Activated T-cell treated with anti-CD3 and anti-CD28 coated beads for 24 hours (primary cell): ENCODE measurements around the gene ATOH7.
A peak's percentile ranks its signal among the peaks of the same experiment; 100 is the strongest.
"Not testable (repeated sequence)": the region's sequence is repeated elsewhere in the genome, so short reads cannot be mapped to it uniquely, and the experiment has no call there.

Source experiments
- DNase-seq: peaks from one replicate; pipeline ENCODE4 v3.0.0-alpha.2; 2020; ENCODE audit warnings: low read depth

Gene ATOH7

GRCh38 chr10:68237173-68237572 is 5.3 kb upstream of the ATOH7 start:
- no peak for DNase-seq

GRCh38 chr10:68235581-68235980 is 3.7 kb upstream of the ATOH7 start:
- no peak for DNase-seq

- no peak for DNase-seq
Observed at GRCh38 chr10:68235111-68235510, 3.2 kb upstream of the ATOH7 start.

- no peak for DNase-seq
Observed at GRCh38 chr10:68233046-68233445, 1.1 kb upstream of the ATOH7 start.

- DNase-seq, result peak; percentile 19
Observed at GRCh38 chr10:68231106-68231816, 652 bp downstream of the ATOH7 start.

- no peak for DNase-seq
Observed at GRCh38 chr10:68230268-68230667, 1.6 kb downstream of the ATOH7 start.

GRCh38 chr10:68224810-68225209 is 7.1 kb downstream of the ATOH7 start:
- no peak for DNase-seq

GRCh38 chr10:68223535-68224165 is 8.3 kb downstream of the ATOH7 start:
- DNase-seq, result no peak

GRCh38 chr10:68222391-68222790 is 9.5 kb downstream of the ATOH7 start:
- no peak for DNase-seq

GRCh38 chr10:68221196-68221595 is 10.7 kb downstream of the ATOH7 start:
- DNase-seq, result no peak

GRCh38 chr10:68218786-68219185 is 13.1 kb downstream of the ATOH7 start:
- DNase-seq, result no peak

GRCh38 chr10:68212721-68213352 is 19.1 kb downstream of the ATOH7 start:
- DNase-seq, result no peak

- no peak for DNase-seq
Observed at GRCh38 chr10:68211669-68212068, 20.2 kb downstream of the ATOH7 start.

- DNase-seq, result no peak
Observed at GRCh38 chr10:68208424-68209042, 23.4 kb downstream of the ATOH7 start.

- DNase-seq, result no peak
Observed at GRCh38 chr10:68202960-68203353, 29.0 kb downstream of the ATOH7 start.

GRCh38 chr10:68196701-68197100 is 35.2 kb downstream of the ATOH7 start:
- DNase-seq, result no peak

- not testable (repeated sequence) for DNase-seq
Observed at GRCh38 chr10:68195776-68196175, 36.1 kb downstream of the ATOH7 start.

- no peak for DNase-seq
Observed at GRCh38 chr10:68194290-68194689, 37.6 kb downstream of the ATOH7 start.

- DNase-seq, result no peak
Observed at GRCh38 chr10:68192113-68192512, 39.8 kb downstream of the ATOH7 start.

GRCh38 chr10:68188835-68189234 is 43.1 kb downstream of the ATOH7 start:
- DNase-seq, result no peak

- no peak for DNase-seq
Observed at GRCh38 chr10:68185085-68185484, 46.8 kb downstream of the ATOH7 start.

- no peak for DNase-seq
Observed at GRCh38 chr10:68184546-68184945, 47.4 kb downstream of the ATOH7 start.
